Measurements from ENCODE around the gene CERS1.

Gene CERS1

GRCh38 chr19:18857223-18857622, 38.7 kb downstream of the CERS1 start:
- no peaks in the 10 kb centered on the region for H3K27me3 ChIP-seq (ENCODE audit: insufficient read depth, low read length, poor library complexity, severe bottlenecking)
- H3K4me1 ChIP-seq (ENCODE audit: insufficient read depth, low read length, poor library complexity, severe bottlenecking), result no peaks in the 10 kb centered on the region
- peaks cover 98% of the 10 kb centered on the region; the same call in 1 of the 2 replicates for H3K36me3 ChIP-seq (ENCODE audit: insufficient read depth, low read length)
- no peaks in the 10 kb centered on the region for H3K9me2 ChIP-seq (replicated peaks; ENCODE audit: low read depth, low read length)
- H3K4me2 ChIP-seq (ENCODE audit: low read depth, low read length, poor library complexity, severe bottlenecking), result no peak overlapping the region
- no peak overlapping the region for H3K4me3 ChIP-seq (ENCODE audit: low read length, poor library complexity, severe bottlenecking)
- H4K20me1 ChIP-seq (ENCODE audit: insufficient read depth, low read length, poor library complexity, severe bottlenecking), result peaks cover 15% of the 10 kb centered on the region
- no peak for TF ChIP-seq CTCF (conservative IDR thresholded peaks at IDR 0.05; ENCODE audit: low read length)
- TF ChIP-seq EZH2phosphoT487 (IDR thresholded peaks at IDR 0.05; ENCODE audit: borderline replicate concordance), result no peak
- H2AFZ ChIP-seq (ENCODE audit: low read length), result no peak overlapping the region
- H3K9ac ChIP-seq (ENCODE audit: low read depth, low read length, poor library complexity, severe bottlenecking), result no peak overlapping the region
- H3K9me3 ChIP-seq (ENCODE audit: insufficient read depth, low read depth, low read length), result no peaks in the 10 kb centered on the region
- H3F3A ChIP-seq (ENCODE audit: low read depth), result no peaks in the 10 kb centered on the region
- no peaks in the 10 kb centered on the region for H3K79me2 ChIP-seq (ENCODE audit: insufficient read depth, low read length)

GRCh38 chr19:18856385-18857126, 39.4 kb downstream of the CERS1 start:
- Histone ChIP-seq H3K79me2 (ENCODE audit: insufficient read depth, low read length) (no peaks in the 10 kb centered on the region), H3K4me2 (ENCODE audit: low read depth, low read length, poor library complexity, severe bottlenecking) (no peak overlapping the region), H4K20me1 (ENCODE audit: insufficient read depth, low read length, poor library complexity, severe bottlenecking) (peaks cover 15% of the 10 kb centered on the region), H3K27me3 (ENCODE audit: insufficient read depth, low read length, poor library complexity, severe bottlenecking) (no peaks in the 10 kb centered on the region), H3K36me3 (ENCODE audit: insufficient read depth, low read length) (peaks cover 98% of the 10 kb centered on the region; the same call in 1 of the 2 replicates), H3F3A (ENCODE audit: low read depth) (no peaks in the 10 kb centered on the region), H3K4me1 (ENCODE audit: insufficient read depth, low read length, poor library complexity, severe bottlenecking) (no peaks in the 10 kb centered on the region), H3K4me3 (ENCODE audit: low read length, poor library complexity, severe bottlenecking) (no peak overlapping the region), H2AFZ (ENCODE audit: low read length) (no peak overlapping the region), H3K9ac (ENCODE audit: low read depth, low read length, poor library complexity, severe bottlenecking) (no peak overlapping the region), H3K9me3 (ENCODE audit: insufficient read depth, low read depth, low read length) (no peaks in the 10 kb centered on the region), H3K9me2 (replicated peaks; ENCODE audit: low read depth, low read length) (no peaks in the 10 kb centered on the region)
- TF ChIP-seq EZH2phosphoT487 (IDR thresholded peaks at IDR 0.05; ENCODE audit: borderline replicate concordance) (no peak), CTCF (conservative IDR thresholded peaks at IDR 0.05; ENCODE audit: low read length) (peak; percentile 26; the same call in 1 of the 2 replicates)

GRCh38 chr19:18855647-18856384, 40.1 kb downstream of the CERS1 start:
- H3K9me2 ChIP-seq (replicated peaks; ENCODE audit: low read depth, low read length), result no peaks in the 10 kb centered on the region
- peaks cover 16% of the 10 kb centered on the region for H4K20me1 ChIP-seq (ENCODE audit: insufficient read depth, low read length, poor library complexity, severe bottlenecking)
- no peaks in the 10 kb centered on the region for H3K4me1 ChIP-seq (ENCODE audit: insufficient read depth, low read length, poor library complexity, severe bottlenecking)
- no peaks in the 10 kb centered on the region for H3K27me3 ChIP-seq (ENCODE audit: insufficient read depth, low read length, poor library complexity, severe bottlenecking)
- H3K4me2 ChIP-seq (ENCODE audit: low read depth, low read length, poor library complexity, severe bottlenecking), result no peak overlapping the region
- H3F3A ChIP-seq (ENCODE audit: low read depth), result no peaks in the 10 kb centered on the region
- H3K4me3 ChIP-seq (ENCODE audit: low read length, poor library complexity, severe bottlenecking), result no peak overlapping the region
- no peak overlapping the region for H3K9ac ChIP-seq (ENCODE audit: low read depth, low read length, poor library complexity, severe bottlenecking)
- H3K36me3 ChIP-seq (ENCODE audit: insufficient read depth, low read length), result peaks cover 98% of the 10 kb centered on the region; the same call in 1 of the 2 replicates
- no peak overlapping the region for H2AFZ ChIP-seq (ENCODE audit: low read length)
- H3K9me3 ChIP-seq (ENCODE audit: insufficient read depth, low read depth, low read length), result no peaks in the 10 kb centered on the region
- no peak for TF ChIP-seq EZH2phosphoT487 (IDR thresholded peaks at IDR 0.05; ENCODE audit: borderline replicate concordance)
- no peak for TF ChIP-seq CTCF (conservative IDR thresholded peaks at IDR 0.05; ENCODE audit: low read length)
- no peaks in the 10 kb centered on the region for H3K79me2 ChIP-seq (ENCODE audit: insufficient read depth, low read length)
